Lower leg skin (tissue), 3 donors: ENCODE results near the gene TFF1.

Source experiments
- CTCF ChIP-seq, 3 donors: fragments of 450-650 bp; IDR thresholded peaks; one replicate each; pipeline ENCODE4 v1.5.1; 2016; ENCODE audit warnings: antibody characterized with exemption in 3 of 3, mild to moderate bottlenecking in 3 of 3, moderate library complexity in 2 of 3
- POLR2A ChIP-seq, 2 donors: fragments of 450-650 bp; IDR thresholded peaks; one replicate each; pipeline ENCODE4 v1.6.1; 2016 to 2017; ENCODE audit warnings: antibody characterized with exemption in 2 of 2, mild to moderate bottlenecking in 1 of 2, moderate library complexity in 1 of 2

GRCh38 chr21:42343101-42343500 is 23.2 kb downstream of the TFF1 start:
- TF ChIP-seq CTCF (IDR thresholded peaks at IDR 0.05) (no peak), POLR2A (IDR thresholded peaks at IDR 0.05) (no peak)
